Measurements from ENCODE around the gene PARD3B.

Gene PARD3B

DNA sequence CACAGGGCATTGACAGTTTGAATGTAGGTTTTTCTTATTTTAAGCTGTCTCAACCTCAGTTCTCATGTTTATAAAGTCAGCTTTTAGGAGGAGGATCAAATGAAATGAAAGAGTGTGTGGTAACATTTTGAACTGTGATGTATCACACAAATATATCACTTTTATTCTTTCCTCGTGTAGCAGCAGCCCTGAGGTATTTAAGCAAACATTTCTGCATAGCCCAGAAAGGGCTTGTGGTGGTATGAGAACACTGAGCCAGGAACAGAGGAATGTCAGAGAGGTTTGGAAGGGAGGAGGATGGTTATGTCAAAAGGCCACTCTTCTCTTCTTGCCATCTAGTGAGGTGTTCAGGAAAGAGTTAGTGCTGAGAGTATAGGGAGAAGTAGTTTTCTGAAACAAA lies 150.2 kb downstream of the PARD3B start:
- TF ChIP-seq, protein P1, sequence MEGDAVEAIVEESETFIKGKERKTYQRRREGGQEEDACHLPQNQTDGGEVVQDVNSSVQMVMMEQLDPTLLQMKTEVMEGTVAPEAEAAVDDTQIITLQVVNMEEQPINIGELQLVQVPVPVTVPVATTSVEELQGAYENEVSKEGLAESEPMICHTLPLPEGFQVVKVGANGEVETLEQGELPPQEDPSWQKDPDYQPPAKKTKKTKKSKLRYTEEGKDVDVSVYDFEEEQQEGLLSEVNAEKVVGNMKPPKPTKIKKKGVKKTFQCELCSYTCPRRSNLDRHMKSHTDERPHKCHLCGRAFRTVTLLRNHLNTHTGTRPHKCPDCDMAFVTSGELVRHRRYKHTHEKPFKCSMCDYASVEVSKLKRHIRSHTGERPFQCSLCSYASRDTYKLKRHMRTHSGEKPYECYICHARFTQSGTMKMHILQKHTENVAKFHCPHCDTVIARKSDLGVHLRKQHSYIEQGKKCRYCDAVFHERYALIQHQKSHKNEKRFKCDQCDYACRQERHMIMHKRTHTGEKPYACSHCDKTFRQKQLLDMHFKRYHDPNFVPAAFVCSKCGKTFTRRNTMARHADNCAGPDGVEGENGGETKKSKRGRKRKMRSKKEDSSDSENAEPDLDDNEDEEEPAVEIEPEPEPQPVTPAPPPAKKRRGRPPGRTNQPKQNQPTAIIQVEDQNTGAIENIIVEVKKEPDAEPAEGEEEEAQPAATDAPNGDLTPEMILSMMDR (IDR thresholded peaks at IDR 0.05; ENCODE audit: insufficient read depth, low read depth, low read length, missing control alignments): no peak
- no peak overlapping the region for H3K4me3 ChIP-seq (ENCODE audit: low read depth, low read length)
- DNase-seq (ENCODE audit: low read depth): no peak

DNA sequence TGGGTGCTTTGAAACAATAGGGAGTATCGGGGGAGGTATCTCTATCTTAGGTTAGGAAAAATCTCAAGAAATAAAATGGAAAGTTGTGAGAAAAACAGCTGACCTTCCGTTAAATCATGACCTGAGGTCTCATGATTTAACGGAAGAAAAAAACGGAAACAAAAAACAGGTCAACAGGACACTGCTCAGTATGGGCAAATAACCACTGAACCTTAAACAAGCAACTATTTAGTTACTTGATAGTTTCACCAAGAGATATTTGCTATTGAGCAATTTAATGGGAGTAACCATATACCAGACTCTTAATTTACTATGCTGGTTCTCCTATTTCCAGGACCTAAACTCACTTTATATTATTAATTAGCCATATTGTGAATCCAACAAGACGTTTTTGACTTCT lies 150.8 kb downstream of the PARD3B start:
- no peak overlapping the region for H3K4me3 ChIP-seq (ENCODE audit: low read depth, low read length)
- TF ChIP-seq, protein P1 (IDR thresholded peaks at IDR 0.05; ENCODE audit: insufficient read depth, low read depth, low read length, missing control alignments): no peak
- no peak for DNase-seq (ENCODE audit: low read depth)

DNA sequence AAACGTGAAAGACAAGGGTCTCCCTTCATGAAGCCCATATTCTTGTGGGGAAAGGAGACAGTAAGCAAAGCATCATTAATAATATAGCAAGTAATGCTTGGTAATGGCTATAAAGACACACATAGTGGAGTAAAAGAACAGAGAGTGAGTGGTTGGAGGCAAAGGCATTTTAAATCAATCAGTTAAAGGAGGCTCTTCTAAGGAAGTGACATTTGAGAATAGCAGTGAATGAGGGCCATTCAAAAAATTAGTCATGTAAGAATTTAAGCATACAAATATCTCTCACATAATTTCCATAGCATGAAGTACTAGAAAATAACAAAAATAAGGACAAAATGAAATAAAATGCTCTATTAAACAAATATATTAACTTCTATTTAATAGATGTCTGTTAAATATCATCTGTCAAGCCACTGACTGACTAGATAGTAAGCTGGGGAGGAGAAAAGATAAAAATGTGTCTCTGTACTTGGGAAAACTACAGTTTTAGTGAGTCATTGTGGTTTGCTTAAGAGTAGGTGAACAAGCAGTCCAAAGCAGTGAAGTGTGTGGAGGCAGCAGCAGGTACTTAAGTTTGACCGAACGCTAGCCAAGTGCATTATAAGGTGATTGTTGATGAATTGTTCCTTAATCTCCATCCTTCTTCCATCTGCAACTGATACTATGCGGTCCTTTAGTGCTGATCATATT lies 160.1 kb downstream of the PARD3B start:
- TF ChIP-seq, protein P1 (IDR thresholded peaks at IDR 0.05; ENCODE audit: insufficient read depth, low read depth, low read length, missing control alignments): no peak
- DNase-seq (ENCODE audit: low read depth): no peak

DNA sequence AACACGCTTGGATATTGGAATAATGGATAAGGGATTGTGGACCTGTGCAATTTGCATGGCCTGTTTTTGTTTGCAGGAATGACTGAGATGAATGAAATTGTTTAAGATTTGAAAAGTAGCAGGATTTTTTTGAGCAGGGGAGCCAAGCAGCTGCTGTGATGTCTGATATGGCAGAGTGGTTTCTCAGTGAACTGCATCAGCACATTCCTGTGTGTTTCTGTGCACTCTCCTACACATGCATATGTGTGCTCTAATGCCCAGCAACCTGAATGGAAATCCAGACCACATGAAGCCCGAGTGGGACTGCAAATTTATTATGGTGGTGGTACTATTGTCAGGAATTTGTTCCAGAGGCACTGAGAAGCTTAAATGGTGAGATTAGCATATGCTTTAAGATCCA lies 161.7 kb downstream of the PARD3B start:
- TF ChIP-seq, protein P1 (IDR thresholded peaks at IDR 0.05; ENCODE audit: insufficient read depth, low read depth, low read length, missing control alignments): no peak
- H3K4me3 ChIP-seq (ENCODE audit: low read depth, low read length): no peak overlapping the region
- DNase-seq (ENCODE audit: low read depth): no peak

More for the DNA sequence above, 160.1 kb downstream of the PARD3B start:
- H3K4me3 ChIP-seq (ENCODE audit: low read depth, low read length): no peak overlapping the region

DNA sequence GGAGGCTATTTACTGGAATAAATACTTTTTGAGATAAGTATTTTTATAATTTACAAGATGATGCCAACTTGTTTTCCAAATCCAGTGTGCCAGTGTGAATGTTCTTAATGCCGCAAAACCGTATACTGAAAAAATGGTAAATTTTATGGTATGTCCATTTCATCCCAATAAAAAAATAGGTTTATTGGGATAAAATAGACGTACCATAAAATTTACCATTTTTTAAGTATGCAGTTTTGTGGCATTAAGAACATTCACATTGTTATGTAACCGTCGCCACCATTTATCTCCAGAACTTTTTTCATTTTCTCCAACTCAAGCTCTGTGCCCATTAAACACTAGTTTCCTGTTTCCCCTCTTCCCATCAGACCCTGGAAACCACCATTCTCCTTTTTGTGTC lies 167.9 kb downstream of the PARD3B start:
- no peak overlapping the region for H3K4me3 ChIP-seq (ENCODE audit: low read depth, low read length)
- DNase-seq (ENCODE audit: low read depth): no peak
- TF ChIP-seq, protein P1 (IDR thresholded peaks at IDR 0.05; ENCODE audit: insufficient read depth, low read depth, low read length, missing control alignments): no peak

DNA sequence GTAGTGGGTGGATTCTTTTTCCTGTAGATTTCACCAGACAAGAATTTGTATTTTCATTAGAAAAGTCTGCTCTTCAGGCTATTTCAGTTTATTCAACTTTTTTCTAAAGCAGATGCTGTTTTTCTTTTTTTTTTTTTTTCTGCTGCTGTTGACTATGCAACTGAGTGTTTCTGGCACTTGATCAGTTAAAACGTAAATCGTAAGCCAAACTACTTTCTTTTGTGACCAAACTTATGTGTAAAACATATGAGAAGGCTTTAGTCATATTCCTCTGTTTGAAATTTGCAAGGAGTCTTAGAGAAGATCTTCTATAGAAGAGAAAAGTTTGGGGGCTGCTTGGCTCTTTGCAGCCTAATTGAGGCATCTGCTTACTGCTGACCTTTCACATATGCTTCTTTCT lies 170.1 kb downstream of the PARD3B start:
- DNase-seq (ENCODE audit: low read depth): no peak
- no peak overlapping the region for H3K4me3 ChIP-seq (ENCODE audit: low read depth, low read length)
- TF ChIP-seq, protein P1 (IDR thresholded peaks at IDR 0.05; ENCODE audit: insufficient read depth, low read depth, low read length, missing control alignments): no peak

DNA sequence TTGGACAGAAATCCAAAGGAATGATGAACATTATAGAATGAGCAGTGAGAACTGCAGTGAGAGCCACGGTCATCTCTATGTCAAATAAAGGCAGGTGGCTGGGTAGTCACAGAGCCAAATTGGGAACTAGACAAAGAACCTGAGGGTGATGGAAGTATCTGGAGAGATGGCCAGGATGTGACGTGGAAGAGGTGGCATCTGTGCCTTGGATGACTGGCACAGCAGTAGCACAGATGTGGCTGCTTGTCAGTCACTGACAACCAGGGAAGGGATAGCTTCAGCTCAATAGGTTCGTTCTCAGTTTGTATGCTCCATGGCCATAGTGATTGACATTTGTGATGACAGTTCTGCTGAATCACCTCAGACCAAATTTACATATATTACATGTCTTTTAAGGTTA lies 172.3 kb downstream of the PARD3B start:
- no peak for DNase-seq (ENCODE audit: low read depth)
- no peak overlapping the region for H3K4me3 ChIP-seq (ENCODE audit: low read depth, low read length)
- TF ChIP-seq, protein P1 (IDR thresholded peaks at IDR 0.05; ENCODE audit: insufficient read depth, low read depth, low read length, missing control alignments): no peak

Data from GM12865 (cell line).